HUES48 (cell line): ENCODE data around the gene PFDN4.

Source experiments
- H3K27ac ChIP-seq: one replicate; pipeline ENCODE4 v1.7.0; 2013; ENCODE audit warnings: low read depth, low read length, inconsistent platforms
- H3K27me3 ChIP-seq: 2 replicates; pipeline ENCODE4 v1.6.1; 2013; ENCODE audit warnings: mild to moderate bottlenecking, low read length; ENCODE audit not compliant: control insufficient read depth, insufficient read depth
- H3K36me3 ChIP-seq: 2 replicates; pipeline ENCODE4 v1.6.1; 2013; ENCODE audit warnings: low read length; ENCODE audit not compliant: control insufficient read depth, insufficient read depth
- H3K4me1 ChIP-seq: 2 replicates; pipeline ENCODE4 v1.6.1; 2013; ENCODE audit warnings: mild to moderate bottlenecking, low read length; ENCODE audit not compliant: control insufficient read depth, insufficient read depth
- H3K4me3 ChIP-seq: 2 replicates; pipeline ENCODE4 v1.5.1; 2013; ENCODE audit warnings: mild to moderate bottlenecking, low read depth, low read length
- H3K9ac ChIP-seq: 2 replicates; pipeline ENCODE4 v1.6.1; 2013; ENCODE audit warnings: mild to moderate bottlenecking, low read depth, low read length, moderate library complexity
- H3K9me3 ChIP-seq: 2 replicates; pipeline ENCODE4 v1.6.1; 2013; ENCODE audit warnings: low read length; ENCODE audit not compliant: control insufficient read depth, insufficient read depth

PFDN4 gene

GRCh38 chr20:54176610-54177009 lies 31.3 kb upstream of the PFDN4 start:
- Histone ChIP-seq H3K27ac (no peak overlapping the region), H3K36me3 (no peaks in the 10 kb centered on the region), H3K4me1 (peaks cover 16% of the 10 kb centered on the region), H3K9me3 (no peaks in the 10 kb centered on the region), H3K4me3 (no peak overlapping the region), H3K27me3 (peaks cover 43% of the 10 kb centered on the region), H3K9ac (no peak overlapping the region)

DNA sequence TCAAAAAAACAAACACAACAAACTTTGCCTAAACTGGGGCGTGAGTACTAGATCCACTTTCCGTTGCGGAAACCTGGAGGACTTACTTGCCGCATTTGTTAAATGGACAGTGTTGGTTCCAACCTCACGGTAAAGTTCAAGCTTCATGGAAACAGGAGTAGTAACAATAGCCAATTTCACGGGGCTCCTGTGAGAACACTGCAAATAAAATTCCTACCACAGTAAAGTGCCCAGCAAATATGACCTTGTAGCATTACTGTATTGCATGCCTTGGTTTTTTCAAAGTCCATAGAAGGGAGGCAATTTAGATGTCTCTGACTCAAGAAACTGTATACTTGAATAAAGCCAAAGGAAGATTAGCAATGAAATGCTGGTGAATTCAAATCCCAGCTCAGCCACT lies 30.5 kb upstream of the PFDN4 start:
- peaks cover 35% of the 10 kb centered on the region for H3K27me3 ChIP-seq
- H3K9ac ChIP-seq, result no peak overlapping the region
- no peak overlapping the region for H3K4me3 ChIP-seq
- no peak overlapping the region for H3K27ac ChIP-seq
- H3K4me1 ChIP-seq, result peaks cover 14% of the 10 kb centered on the region
- H3K36me3 ChIP-seq, result no peaks in the 10 kb centered on the region
- no peaks in the 10 kb centered on the region for H3K9me3 ChIP-seq

- Histone ChIP-seq H3K27me3 (peaks cover 26% of the 10 kb centered on the region), H3K27ac (no peak overlapping the region), H3K36me3 (no peaks in the 10 kb centered on the region), H3K9ac (no peak overlapping the region), H3K9me3 (no peaks in the 10 kb centered on the region), H3K4me3 (no peak overlapping the region), H3K4me1 (peaks cover 12% of the 10 kb centered on the region)
Observed at GRCh38 chr20:54178256-54178655, 29.6 kb upstream of the PFDN4 start.

DNA sequence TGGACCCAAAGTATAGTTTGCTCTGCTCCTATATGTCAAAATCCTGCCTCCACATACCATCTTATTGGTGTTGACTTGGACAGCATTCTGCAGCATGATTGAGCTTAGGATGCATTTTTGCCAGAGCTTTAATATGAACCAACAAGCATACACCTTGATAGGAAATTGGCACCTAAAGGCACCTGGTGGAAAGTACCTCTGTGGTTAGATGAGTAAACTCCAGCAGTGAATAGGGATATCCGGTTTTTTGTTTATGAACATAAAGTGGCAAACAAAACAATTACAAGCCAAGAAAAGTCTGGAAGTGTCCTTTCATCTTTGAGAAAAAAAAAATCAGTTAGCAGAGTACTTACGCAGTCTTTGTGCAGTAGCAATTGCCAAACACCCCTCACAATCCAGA lies 27.9 kb upstream of the PFDN4 start:
- Histone ChIP-seq H3K36me3 (no peaks in the 10 kb centered on the region), H3K27me3 (peaks cover 10% of the 10 kb centered on the region), H3K9ac (no peak overlapping the region), H3K27ac (no peak overlapping the region), H3K4me1 (peaks cover 5% of the 10 kb centered on the region; the same call in 1 of the 2 replicates), H3K9me3 (no peaks in the 10 kb centered on the region), H3K4me3 (no peak overlapping the region)

- H3K27me3 ChIP-seq, result no peaks in the 10 kb centered on the region
- H3K36me3 ChIP-seq, result no peaks in the 10 kb centered on the region
- no peak overlapping the region for H3K27ac ChIP-seq
- H3K4me1 ChIP-seq, result no peaks in the 10 kb centered on the region
- H3K9me3 ChIP-seq, result no peaks in the 10 kb centered on the region
- no peak overlapping the region for H3K9ac ChIP-seq
- H3K4me3 ChIP-seq, result no peak overlapping the region
Observed at GRCh38 chr20:54180931-54181330, 27.0 kb upstream of the PFDN4 start.

- Histone ChIP-seq H3K4me1 (no peaks in the 10 kb centered on the region), H3K9ac (no peak overlapping the region), H3K36me3 (no peaks in the 10 kb centered on the region), H3K9me3 (no peaks in the 10 kb centered on the region), H3K4me3 (no peak overlapping the region), H3K27ac (no peak overlapping the region), H3K27me3 (no peaks in the 10 kb centered on the region)
Observed at GRCh38 chr20:54184071-54184470, 23.8 kb upstream of the PFDN4 start.

DNA sequence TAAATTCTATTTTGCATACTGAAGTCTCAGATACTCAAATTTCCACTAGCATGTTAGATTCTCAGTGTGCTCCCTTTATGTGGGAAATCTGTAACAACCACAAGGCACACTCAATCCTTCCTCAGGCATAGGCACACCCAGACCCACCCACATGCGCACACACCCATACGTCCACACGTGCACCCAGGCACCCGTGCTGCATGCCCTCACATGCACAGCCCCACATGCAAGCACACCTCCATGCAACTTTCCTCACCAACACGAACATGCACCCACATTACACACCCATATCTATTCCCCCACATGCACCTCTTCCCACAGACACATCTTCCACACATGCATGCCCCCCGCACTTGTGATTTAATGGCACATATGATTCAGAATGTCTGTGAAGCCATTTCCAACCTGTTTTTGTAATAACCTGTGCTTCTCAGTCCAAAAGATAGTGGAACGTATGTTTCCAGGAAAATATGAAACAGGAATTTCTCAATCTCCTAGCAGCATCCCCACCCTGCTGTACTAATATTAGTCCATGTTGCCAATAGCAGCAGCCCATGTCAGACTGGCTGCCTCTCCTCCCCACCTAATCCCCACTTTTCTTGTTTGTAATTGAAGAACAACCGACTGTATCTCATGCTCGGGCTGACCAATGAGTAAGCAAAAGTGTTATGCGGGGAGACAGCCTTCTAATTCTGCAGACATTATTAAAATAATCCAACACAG lies 22.8 kb upstream of the PFDN4 start:
- Histone ChIP-seq H3K4me1 (no peaks in the 10 kb centered on the region), H3K27ac (no peak overlapping the region)

DNA sequence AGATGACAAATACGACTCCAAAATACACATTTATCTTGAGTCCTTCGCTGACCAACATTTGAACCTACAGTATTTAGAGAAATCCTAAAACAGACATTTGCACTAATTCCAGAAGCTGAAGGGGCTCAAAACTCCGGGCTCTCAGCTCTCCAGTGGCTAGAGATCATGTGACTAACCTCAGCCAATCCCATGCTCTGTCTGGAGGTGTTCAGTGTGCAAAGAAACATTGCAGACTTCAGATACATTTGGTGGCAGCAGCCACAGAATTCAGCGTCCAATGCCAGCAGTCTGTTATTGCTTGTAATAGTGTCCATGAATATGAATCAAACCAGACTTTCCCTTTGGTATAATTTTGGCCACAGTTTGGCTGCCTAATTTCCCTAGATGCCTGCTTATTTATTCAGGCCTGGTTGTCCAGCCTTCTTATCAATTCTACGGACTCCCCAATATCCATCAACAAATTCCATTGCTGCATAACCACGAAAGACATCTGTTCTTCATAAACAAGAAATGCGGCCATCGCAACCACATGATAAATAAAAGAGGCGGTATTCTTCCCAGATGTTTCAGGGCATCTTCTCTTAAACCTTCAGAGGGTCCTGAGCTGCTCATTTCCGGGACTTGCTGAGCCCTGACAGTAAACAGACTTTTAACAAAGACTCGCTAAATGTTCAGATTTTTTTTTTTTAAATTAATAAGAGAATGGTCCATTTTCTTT lies 19.6 kb upstream of the PFDN4 start:
- H3K27ac ChIP-seq, result no peak overlapping the region
- H3K36me3 ChIP-seq, result no peaks in the 10 kb centered on the region
- H3K27me3 ChIP-seq, result no peaks in the 10 kb centered on the region
- no peaks in the 10 kb centered on the region for H3K9me3 ChIP-seq
- H3K4me1 ChIP-seq, result no peaks in the 10 kb centered on the region
- H3K9ac ChIP-seq, result no peak overlapping the region
- no peak overlapping the region for H3K4me3 ChIP-seq

More for the DNA sequence above, 22.8 kb upstream of the PFDN4 start:
- no peak overlapping the region for H3K4me3 ChIP-seq
- H3K9ac ChIP-seq, result no peak overlapping the region
- no peaks in the 10 kb centered on the region for H3K27me3 ChIP-seq
- no peaks in the 10 kb centered on the region for H3K9me3 ChIP-seq
- no peaks in the 10 kb centered on the region for H3K36me3 ChIP-seq

DNA sequence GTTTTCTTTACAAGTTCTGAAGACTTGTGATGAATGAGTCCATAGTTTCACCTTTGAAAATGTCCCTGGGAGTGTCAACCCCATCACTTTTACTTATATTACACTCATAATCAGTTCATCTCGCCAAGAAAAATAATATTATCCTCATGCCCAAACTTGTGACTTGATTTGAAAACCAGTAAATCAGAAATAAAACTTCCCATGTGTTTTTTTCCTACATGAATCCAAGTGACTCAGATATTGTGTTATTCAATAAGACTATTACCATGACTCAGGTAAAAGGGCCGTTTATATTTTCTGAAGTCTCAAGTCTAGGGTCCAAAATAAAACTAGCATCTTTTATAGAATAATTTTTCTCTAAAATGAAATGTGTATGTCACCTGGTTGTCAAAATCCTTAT lies 18.3 kb upstream of the PFDN4 start:
- no peak overlapping the region for H3K27ac ChIP-seq

GRCh38 chr20:54190217-54190616 lies 17.7 kb upstream of the PFDN4 start:
- no peaks in the 10 kb centered on the region for H3K27me3 ChIP-seq
- H3K27ac ChIP-seq, result no peak overlapping the region
- no peak overlapping the region for H3K9ac ChIP-seq

More for the DNA sequence above, 18.3 kb upstream of the PFDN4 start:
- Histone ChIP-seq H3K4me3 (no peak overlapping the region), H3K4me1 (no peaks in the 10 kb centered on the region), H3K27me3 (no peaks in the 10 kb centered on the region), H3K36me3 (no peaks in the 10 kb centered on the region), H3K9me3 (no peaks in the 10 kb centered on the region), H3K9ac (no peak overlapping the region)

DNA sequence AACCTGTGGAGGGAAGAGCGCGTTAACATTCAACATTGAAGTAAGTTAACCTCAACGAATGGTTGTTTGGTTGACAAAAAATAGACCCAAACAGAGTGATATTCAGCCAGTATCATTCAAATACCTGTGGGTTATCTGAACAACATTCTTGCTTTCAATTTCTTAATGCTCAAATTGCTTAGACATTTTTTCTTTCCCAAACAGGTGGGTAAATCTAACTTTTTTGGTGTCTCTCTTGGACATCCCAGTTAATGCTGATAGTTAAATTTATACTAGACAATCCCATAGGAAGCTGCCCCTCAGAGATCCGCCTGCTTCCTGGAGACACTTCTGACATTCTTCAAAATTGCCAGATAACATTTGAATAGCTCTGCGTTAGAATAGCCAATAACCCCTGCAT lies 14.1 kb upstream of the PFDN4 start:
- H3K4me1 ChIP-seq, result no peaks in the 10 kb centered on the region
- H3K9ac ChIP-seq, result no peak overlapping the region
- H3K27me3 ChIP-seq, result no peaks in the 10 kb centered on the region
- no peaks in the 10 kb centered on the region for H3K9me3 ChIP-seq
- H3K36me3 ChIP-seq, result no peaks in the 10 kb centered on the region
- H3K27ac ChIP-seq, result no peak overlapping the region
- H3K4me3 ChIP-seq, result no peak overlapping the region

More at GRCh38 chr20:54190217-54190616, 17.7 kb upstream of the PFDN4 start:
- Histone ChIP-seq H3K36me3 (no peaks in the 10 kb centered on the region), H3K4me3 (no peak overlapping the region), H3K4me1 (no peaks in the 10 kb centered on the region), H3K9me3 (no peaks in the 10 kb centered on the region)
